ENCODE measurements around the gene CLDN1.
A peak's percentile ranks its signal among the peaks of the same experiment; 100 is the strongest.

The CLDN1 gene

GRCh38 chr3:190318666-190319065, 3.6 kb downstream of the CLDN1 start:
- Mint-ChIP-seq H3K4me3 (no peak overlapping the region), H3K27ac (no peak overlapping the region), H3K36me3 (no peaks in the 10 kb centered on the region), H3K4me1 (peaks cover 23% of the 10 kb centered on the region), H3K9me3 (no peaks in the 10 kb centered on the region)
- DNase-seq (ENCODE audit: low spot score in 2 of 2) (no peak), ATAC-seq (no peak)

DNA sequence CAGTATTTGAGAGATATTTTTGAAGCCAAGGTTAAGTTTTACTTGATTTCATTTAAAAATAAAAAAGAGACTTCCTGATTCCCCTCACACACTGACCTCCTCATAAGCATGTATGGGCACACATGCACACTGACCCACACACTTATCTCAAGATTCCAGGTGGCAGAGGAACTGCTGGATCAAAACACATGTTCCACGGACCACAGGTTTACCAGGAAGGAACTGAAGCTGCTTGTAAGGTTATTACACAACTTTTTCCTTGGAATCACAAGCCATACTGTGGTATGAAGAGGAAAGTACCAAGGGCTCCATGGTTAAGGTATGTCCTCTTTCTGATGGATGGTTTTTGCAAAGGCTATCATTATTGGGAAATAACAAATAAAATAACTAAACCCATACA, 7.5 kb downstream of the CLDN1 start:
- Mint-ChIP-seq H3K36me3 (no peaks in the 10 kb centered on the region), H3K4me3 (no peak overlapping the region), H3K9me3 (no peaks in the 10 kb centered on the region), H3K4me1 (peaks cover 5% of the 10 kb centered on the region), H3K27ac (no peak overlapping the region)
- DNase-seq (ENCODE audit: low spot score in 2 of 2) (no peak), ATAC-seq (no peak)

DNA sequence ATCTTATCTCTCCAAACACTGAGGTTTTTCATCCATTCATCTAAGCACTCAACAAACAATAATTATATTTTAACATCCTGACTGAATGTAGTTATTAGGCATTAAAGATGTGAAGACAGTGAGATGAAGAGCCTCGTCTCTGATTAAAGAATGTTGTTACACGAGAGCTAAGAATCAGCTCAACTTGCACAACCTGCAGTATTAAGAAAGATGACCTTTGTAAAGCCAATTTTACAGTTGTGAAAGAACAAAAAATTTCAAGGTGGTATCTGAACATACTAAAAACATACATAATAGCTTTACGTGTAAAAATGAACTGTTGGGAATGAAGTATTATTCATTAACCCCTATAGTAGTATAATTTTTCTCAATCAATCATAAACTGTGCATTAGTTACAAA, 12.8 kb downstream of the CLDN1 start:
- no peak overlapping the region for H3K27ac Mint-ChIP-seq
- ATAC-seq, result no peak
- no peak overlapping the region for H3K4me3 Mint-ChIP-seq
- DNase-seq (ENCODE audit: low spot score in 2 of 2), result no peak
- no peaks in the 10 kb centered on the region for H3K36me3 Mint-ChIP-seq
- H3K4me1 Mint-ChIP-seq, result no peaks in the 10 kb centered on the region
- H3K9me3 Mint-ChIP-seq, result no peaks in the 10 kb centered on the region

DNA sequence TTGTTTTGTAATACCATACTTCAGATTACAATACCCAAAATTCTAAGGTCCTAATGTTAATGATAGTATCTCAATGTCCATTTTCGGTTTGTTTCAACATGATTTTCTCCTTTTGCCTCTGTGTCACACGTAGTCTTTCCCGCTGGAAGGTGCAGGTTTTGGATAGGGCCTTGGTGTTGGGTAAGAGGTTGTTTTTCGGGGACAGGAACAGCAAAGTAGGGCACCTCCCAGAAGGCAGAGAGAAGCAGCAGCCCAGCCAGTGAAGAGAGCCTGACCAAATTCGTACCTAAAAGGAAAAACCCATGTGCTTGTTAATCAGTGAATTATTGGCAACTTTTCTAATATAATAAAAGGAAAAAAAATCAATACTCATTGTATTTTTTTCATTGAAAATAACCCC, 14.1 kb downstream of the CLDN1 start:
- no peak for DNase-seq (ENCODE audit: low spot score in 2 of 2)
- ATAC-seq, result no peak
- H3K27ac Mint-ChIP-seq, result no peak overlapping the region
- no peaks in the 10 kb centered on the region for H3K9me3 Mint-ChIP-seq
- H3K4me1 Mint-ChIP-seq, result no peaks in the 10 kb centered on the region
- H3K36me3 Mint-ChIP-seq, result no peaks in the 10 kb centered on the region
- no peak overlapping the region for H3K4me3 Mint-ChIP-seq

DNA sequence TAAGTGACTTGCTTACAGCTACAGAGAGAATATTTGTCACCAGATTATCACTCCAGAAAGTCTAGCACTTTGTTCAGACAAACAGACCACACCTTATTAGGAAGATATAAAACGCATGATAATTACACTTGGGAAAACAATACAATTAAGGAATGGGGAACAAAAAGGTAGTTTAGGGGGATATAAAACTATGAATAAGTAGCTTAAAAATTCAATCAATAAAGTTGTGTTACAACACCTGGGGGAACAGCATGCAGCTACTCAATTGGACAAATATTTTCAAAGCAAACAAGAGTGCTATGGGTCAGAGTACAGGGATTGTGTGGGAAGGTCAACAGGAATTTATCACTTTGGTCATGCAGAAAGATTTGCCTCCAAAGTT, 15.1 kb downstream of the CLDN1 start:
- DNase-seq (ENCODE audit: low spot score in 2 of 2), result no peak
- no peak overlapping the region for H3K4me3 Mint-ChIP-seq
- H3K27ac Mint-ChIP-seq, result no peak overlapping the region
- no peaks in the 10 kb centered on the region for H3K9me3 Mint-ChIP-seq
- no peaks in the 10 kb centered on the region for H3K36me3 Mint-ChIP-seq
- no peaks in the 10 kb centered on the region for H3K4me1 Mint-ChIP-seq
- no peak for ATAC-seq

GRCh38 chr3:190306513-190307163, 15.6 kb downstream of the CLDN1 start:
- Mint-ChIP-seq H3K9me3 (no peaks in the 10 kb centered on the region), H3K27ac (no peak overlapping the region), H3K36me3 (no peaks in the 10 kb centered on the region), H3K4me3 (no peak overlapping the region), H3K4me1 (no peaks in the 10 kb centered on the region)
- DNase-seq (ENCODE audit: low spot score in 2 of 2) (no peak), ATAC-seq (peak; percentile 67)

- Mint-ChIP-seq H3K36me3 (no peaks in the 10 kb centered on the region), H3K9me3 (no peaks in the 10 kb centered on the region), H3K27ac (no peak overlapping the region), H3K4me1 (no peaks in the 10 kb centered on the region), H3K4me3 (no peak overlapping the region)
- no peak for ATAC-seq
- DNase-seq (ENCODE audit: low spot score in 2 of 2), result no peak
Observed at GRCh38 chr3:190306026-190306425, 16.2 kb downstream of the CLDN1 start.

DNA sequence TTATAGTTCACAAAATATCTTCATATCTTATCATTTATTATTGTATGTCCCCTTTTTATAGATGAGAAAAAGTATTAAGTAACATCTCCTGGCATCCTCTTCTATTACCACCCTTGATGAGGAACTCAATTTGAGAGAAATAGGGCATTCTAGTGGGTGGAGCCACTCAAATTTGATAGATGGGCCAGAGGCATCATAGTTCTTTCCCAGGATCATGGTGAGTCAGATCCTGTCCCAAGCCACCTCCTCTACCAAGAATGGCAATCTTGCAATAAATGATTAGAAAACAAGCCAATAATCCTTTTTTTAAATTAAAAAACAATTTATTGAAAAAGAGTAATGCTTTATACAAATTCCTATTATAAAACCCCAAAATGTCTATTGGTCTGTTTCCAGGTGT, 16.8 kb downstream of the CLDN1 start:
- DNase-seq (ENCODE audit: low spot score in 2 of 2) (no peak), ATAC-seq (no peak)
- no peak overlapping the region for H3K27ac Mint-ChIP-seq
- H3K36me3 Mint-ChIP-seq, result no peaks in the 10 kb centered on the region
- H3K4me1 Mint-ChIP-seq, result no peaks in the 10 kb centered on the region
- H3K4me3 Mint-ChIP-seq, result no peak overlapping the region
- no peaks in the 10 kb centered on the region for H3K9me3 Mint-ChIP-seq

DNA sequence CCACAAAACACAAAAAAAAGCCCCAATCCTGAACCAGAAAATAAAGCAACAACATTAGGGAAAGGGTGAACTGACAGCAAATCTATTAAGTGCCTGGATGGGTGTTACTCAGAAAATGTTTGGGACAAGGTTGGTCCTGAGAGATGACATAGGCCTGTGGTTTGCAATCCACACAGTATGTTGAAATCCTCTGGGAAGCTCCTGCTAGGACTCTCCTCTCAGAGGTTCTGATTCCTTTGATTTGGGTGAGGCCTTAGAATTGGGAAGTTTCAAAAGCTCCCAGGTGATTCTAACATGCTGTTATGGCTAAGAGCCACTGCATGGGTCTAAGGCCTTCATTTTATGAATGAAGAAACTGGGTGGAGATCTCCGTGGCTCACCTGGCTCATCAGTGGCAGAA, 18.4 kb downstream of the CLDN1 start:
- no peak overlapping the region for H3K27ac Mint-ChIP-seq
- ATAC-seq (no peak), DNase-seq (ENCODE audit: low spot score in 2 of 2) (no peak)
- H3K4me3 Mint-ChIP-seq, result no peak overlapping the region
- H3K4me1 Mint-ChIP-seq, result no peaks in the 10 kb centered on the region
- H3K36me3 Mint-ChIP-seq, result no peaks in the 10 kb centered on the region
- no peaks in the 10 kb centered on the region for H3K9me3 Mint-ChIP-seq

DNA sequence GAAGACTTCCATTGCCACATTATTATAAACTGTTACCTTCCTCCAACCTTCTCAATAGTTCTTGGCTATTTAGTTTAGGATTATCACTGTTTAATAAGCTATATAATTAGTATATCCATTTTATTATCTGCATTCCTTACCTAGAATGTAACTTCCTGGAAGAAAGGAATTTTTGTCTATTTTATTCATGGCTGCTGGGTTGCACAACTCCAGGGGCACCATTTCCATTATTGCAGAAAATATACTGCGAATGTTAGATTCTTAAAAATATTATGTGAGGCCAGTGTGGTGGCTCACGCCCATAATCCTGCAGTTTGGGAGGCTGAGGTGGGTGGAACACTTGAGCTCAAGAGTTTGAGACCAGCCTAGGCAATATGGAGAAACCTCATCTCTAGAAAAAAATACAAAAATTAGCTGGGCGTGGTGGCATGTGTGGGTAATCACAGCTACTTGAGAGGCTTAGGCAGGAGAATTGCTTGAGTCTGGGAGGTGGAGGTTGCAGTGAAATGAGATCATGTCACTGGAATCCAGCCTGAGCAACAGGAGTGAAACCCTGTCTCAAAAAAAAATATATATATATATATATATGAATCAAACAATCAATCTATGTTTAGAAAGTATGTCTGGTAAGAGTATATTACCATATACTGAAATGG, 19.9 kb downstream of the CLDN1 start:
- no peak overlapping the region for H3K4me3 Mint-ChIP-seq
- no peak overlapping the region for H3K27ac Mint-ChIP-seq
- H3K36me3 Mint-ChIP-seq, result no peaks in the 10 kb centered on the region
- no peaks in the 10 kb centered on the region for H3K9me3 Mint-ChIP-seq
- ATAC-seq (no peak), DNase-seq (ENCODE audit: low spot score in 2 of 2) (no peak)
- no peaks in the 10 kb centered on the region for H3K4me1 Mint-ChIP-seq

GRCh38 chr3:190301591-190301990, 20.7 kb downstream of the CLDN1 start:
- no peak for DNase-seq (ENCODE audit: low spot score in 2 of 2)
- Mint-ChIP-seq H3K9me3 (no peaks in the 10 kb centered on the region), H3K27ac (no peak overlapping the region), H3K4me1 (no peaks in the 10 kb centered on the region), H3K36me3 (no peaks in the 10 kb centered on the region), H3K4me3 (no peak overlapping the region)
- ATAC-seq, result no peak

DNA sequence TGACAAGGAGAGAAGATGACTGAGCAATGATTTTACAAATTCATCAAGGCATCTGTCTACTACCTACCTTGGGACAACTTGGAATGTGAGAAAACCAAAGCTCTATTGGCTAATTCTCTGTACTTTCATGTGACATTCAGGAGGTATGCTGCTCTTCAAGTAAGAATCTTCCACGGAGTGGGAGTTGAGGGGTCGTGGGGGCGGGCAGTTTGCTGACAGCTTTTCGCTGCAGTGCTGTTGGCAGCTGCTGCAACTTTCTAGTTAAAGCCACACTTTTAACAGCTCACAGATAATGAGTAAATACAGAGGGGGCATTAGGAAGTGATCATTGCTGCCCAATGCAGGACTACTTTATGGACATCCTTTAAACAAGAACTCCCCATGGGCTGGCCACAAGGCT, 22.3 kb downstream of the CLDN1 start:
- Mint-ChIP-seq H3K27ac (no peak overlapping the region), H3K36me3 (no peaks in the 10 kb centered on the region), H3K4me1 (no peaks in the 10 kb centered on the region), H3K4me3 (no peak overlapping the region), H3K9me3 (no peaks in the 10 kb centered on the region)
- DNase-seq (ENCODE audit: low spot score in 2 of 2) (no peak), ATAC-seq (no peak)

DNA sequence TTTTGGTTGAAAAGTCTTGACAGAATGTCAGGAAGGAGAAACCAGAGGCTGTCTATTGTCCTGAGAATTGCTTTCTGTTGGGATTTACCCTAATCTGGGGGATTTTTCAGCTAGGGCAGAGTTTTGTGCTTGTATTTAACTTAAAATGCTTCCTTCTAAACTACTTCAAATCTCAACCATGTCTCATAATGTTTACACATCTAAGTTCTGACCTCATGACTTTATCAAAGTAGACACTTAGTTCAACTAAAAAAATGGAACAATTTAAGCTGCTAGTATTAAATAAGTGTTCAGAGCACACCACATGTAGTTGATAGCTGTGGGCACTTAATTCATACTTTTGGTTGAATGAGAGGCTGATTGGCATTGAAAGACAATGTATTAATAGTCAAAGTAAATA, 28.2 kb downstream of the CLDN1 start:
- peaks cover 10% of the 10 kb centered on the region for H3K9me3 Mint-ChIP-seq
- H3K4me1 Mint-ChIP-seq, result no peaks in the 10 kb centered on the region
- no peak overlapping the region for H3K4me3 Mint-ChIP-seq
- H3K36me3 Mint-ChIP-seq, result no peaks in the 10 kb centered on the region
- no peak overlapping the region for H3K27ac Mint-ChIP-seq
- DNase-seq (ENCODE audit: low spot score in 2 of 2) (no peak), ATAC-seq (no peak)

- Mint-ChIP-seq H3K27ac (no peak overlapping the region), H3K4me1 (no peaks in the 10 kb centered on the region), H3K9me3 (peaks cover 10% of the 10 kb centered on the region), H3K4me3 (no peak overlapping the region), H3K36me3 (no peaks in the 10 kb centered on the region)
- ATAC-seq, result no peak
- no peak for DNase-seq (ENCODE audit: low spot score in 2 of 2)
Observed at GRCh38 chr3:190293621-190294020, 28.6 kb downstream of the CLDN1 start.

GRCh38 chr3:190291994-190292584, 30.2 kb downstream of the CLDN1 start:
- ATAC-seq (no peak), DNase-seq (ENCODE audit: low spot score in 2 of 2) (no peak)
- Mint-ChIP-seq H3K27ac (no peak overlapping the region), H3K36me3 (no peaks in the 10 kb centered on the region), H3K4me1 (no peaks in the 10 kb centered on the region), H3K9me3 (peaks cover 13% of the 10 kb centered on the region), H3K4me3 (no peak overlapping the region)

DNA sequence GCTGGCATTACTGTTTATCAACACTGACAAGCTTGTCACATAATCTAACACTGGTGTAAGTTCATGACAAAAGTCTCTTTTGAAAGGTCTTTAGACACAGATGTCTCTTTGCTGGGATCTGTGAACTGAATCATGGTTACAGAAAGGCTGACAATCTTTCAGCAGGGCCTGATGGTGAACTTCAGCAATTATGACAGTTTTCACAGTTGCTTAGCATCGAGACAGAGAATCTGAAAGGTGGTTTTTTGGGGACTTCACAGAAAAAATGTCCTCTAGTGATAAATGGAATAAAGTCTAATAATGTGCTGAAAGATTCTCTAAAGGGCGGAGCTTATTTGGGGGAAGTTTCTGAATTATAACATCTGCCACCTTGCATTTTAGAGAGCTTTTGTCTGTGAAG, 32.3 kb downstream of the CLDN1 start:
- Mint-ChIP-seq H3K36me3 (no peaks in the 10 kb centered on the region), H3K4me3 (no peak overlapping the region), H3K4me1 (no peaks in the 10 kb centered on the region), H3K9me3 (peaks cover 20% of the 10 kb centered on the region), H3K27ac (no peak overlapping the region)
- ATAC-seq (no peak), DNase-seq (ENCODE audit: low spot score in 2 of 2) (no peak)
